ENCODE data around the gene GLIPR1. TPM values are rescaled to one million over a fixed set of nuclear protein-coding genes. Genes with fewer than 3 reads are reported as not detected.

GLIPR1 gene
- total RNA-seq, 1 experiment from 2014 or later, result 0.13 TPM

- H3K9me3 Mint-ChIP-seq, result peaks cover under 1 to 2% of the 10 kb centered on the region in 2 experiments; a peak in 3 of 5 replicates
- H2BK15ac ChIP-seq (ENCODE audit: low read depth, low read length), result no peak overlapping the region
- H3K14ac ChIP-seq (ENCODE audit: insufficient read depth, low read length), result no peak overlapping the region
- H2AFZ ChIP-seq (ENCODE audit: low read length), result no peak overlapping the region
- no peak overlapping the region for H3K23ac ChIP-seq (ENCODE audit: insufficient read length, low read depth, low read length)
- H3K27me3 Mint-ChIP-seq (ENCODE audit: low read depth), result no peaks in the 10 kb centered on the region
- no peak overlapping the region for H4K91ac ChIP-seq (ENCODE audit: insufficient read length, low read depth, low read length)
- no peaks in the 10 kb centered on the region for H3K4me1 ChIP-seq (ENCODE audit: insufficient read depth, low read length)
- H3K27me3 ChIP-seq (ENCODE audit: insufficient read depth, low read length), result no peaks in the 10 kb centered on the region
- no peak overlapping the region for H2BK12ac ChIP-seq (ENCODE audit: insufficient read length, low read depth, low read length)
- TF ChIP-seq CTCF (conservative IDR thresholded peaks at IDR 0.05), result no peak
- no peaks in the 10 kb centered on the region for H3K23me2 ChIP-seq (ENCODE audit: insufficient read length, low read depth, low read length, poor library complexity, severe bottlenecking)
- H3T11ph ChIP-seq (ENCODE audit: low read length), result no peak overlapping the region
- no peak overlapping the region for H3K9ac ChIP-seq (ENCODE audit: extremely low read depth, insufficient read length, low read length)
- H3K27ac ChIP-seq (ENCODE audit: insufficient read length, low read depth, low read length), result no peak overlapping the region
- no peaks in the 10 kb centered on the region for H3K36me3 Mint-ChIP-seq (ENCODE audit: insufficient read depth in 1 of 3, low read depth in 3 of 3)
- no peak overlapping the region for H2AK5ac ChIP-seq (ENCODE audit: insufficient read length, low read length)
- no peaks in the 10 kb centered on the region for H3K79me2 ChIP-seq (ENCODE audit: insufficient read depth, low read length)
- H3K18ac ChIP-seq (ENCODE audit: insufficient read length, low read depth, low read length), result no peak overlapping the region
- DNase-seq, result no peak
- H2BK5ac ChIP-seq (ENCODE audit: insufficient read length, low read length), result no peak overlapping the region
- no peak overlapping the region for H3K4me3 Mint-ChIP-seq
- WGBS (ENCODE audit: extremely low coverage, insufficient read length, low lambda C conversion rate), result no CpG with 5 or more reads among the region's 2 CpGs
- no peak overlapping the region for H4K8ac ChIP-seq (replicated peaks; ENCODE audit: insufficient read length, low read depth, low read length)
- no peaks in the 10 kb centered on the region for H3K79me1 ChIP-seq (ENCODE audit: insufficient read depth, low read depth, low read length, poor library complexity, severe bottlenecking)
- no peak overlapping the region for H3K27ac Mint-ChIP-seq
- H3K4me2 ChIP-seq (ENCODE audit: insufficient read depth, insufficient read length, low read length), result no peak overlapping the region
- peaks cover 8 to 20% of the 10 kb centered on the region in 2 experiments for H3K4me1 Mint-ChIP-seq
- H3K4ac ChIP-seq (ENCODE audit: low read depth, low read length), result no peak overlapping the region
- H4K5ac ChIP-seq (ENCODE audit: insufficient read length, low read depth, low read length), result no peak overlapping the region
- no peaks in the 10 kb centered on the region for H4K20me1 ChIP-seq (ENCODE audit: control insufficient read depth, insufficient read depth, insufficient read length)
- no peaks in the 10 kb centered on the region for H3K9me3 ChIP-seq (ENCODE audit: control insufficient read depth, low read depth, low read length)
- no peak overlapping the region for H2BK120ac ChIP-seq (ENCODE audit: low read depth, low read length, poor library complexity, severe bottlenecking)
- no peak overlapping the region for H3K56ac ChIP-seq (ENCODE audit: insufficient read length, low read depth, low read length)
- H2BK20ac ChIP-seq (ENCODE audit: low read depth, low read length, poor library complexity, severe bottlenecking), result no peak overlapping the region
Measured at GRCh38 chr12:75528272-75528671, 47.7 kb downstream of the GLIPR1 start.
